Ovary (tissue), 9 donors: ENCODE measurements around the gene SUGCT. TPM values are rescaled to one million over a fixed set of nuclear protein-coding genes. Genes with fewer than 3 reads are reported as not detected.

Experiments
- DNase-seq, 5 donors: peaks; one replicate each; pipeline ENCODE4 v3.0.0-alpha.2; 2019 to 2020
- H3K27ac ChIP-seq, 2 donors: fragments of 200-600 bp; one replicate each; pipeline versions ENCODE4 v1.5.1 to v1.8.0; 2019 to 2022
- H3K27me3 ChIP-seq: fragments of 200-600 bp; one replicate; pipeline ENCODE4 v1.8.0; 2022
- H3K36me3 ChIP-seq: fragments of 200-600 bp; sonication (generic); one replicate; pipeline ENCODE4 v1.5.1; 2019
- H3K4me1 ChIP-seq: one replicate; pipeline ENCODE4 v1.8.1; 2013; ENCODE audit warnings: mild to moderate bottlenecking, moderate library complexity; ENCODE audit not compliant: insufficient read depth
- H3K4me3 ChIP-seq: fragments of 200-600 bp; sonication (generic); one replicate; pipeline ENCODE4 v1.5.1; 2017
- H3K9me3 ChIP-seq, 2 donors: fragments of 200-600 bp in 1 of 2; sonication (generic) in 1 of 2; one replicate each; pipeline versions ENCODE4 v1.5.1 to v1.8.1; 2013 to 2019; ENCODE audit warnings: mild to moderate bottlenecking in 1 of 2, moderate library complexity in 1 of 2
- EP300 ChIP-seq: sonication (generic); formaldehyde crosslinking; IDR thresholded peaks from one replicate; pipeline ENCODE4 v1.6.1; 2017; ENCODE audit warnings: antibody characterized with exemption
- POLR2A ChIP-seq: fragments of 450-650 bp; IDR thresholded peaks from one replicate; pipeline ENCODE4 v1.6.1; 2017; ENCODE audit warnings: antibody characterized with exemption, mild to moderate bottlenecking, moderate library complexity
- WGBS, 3 donors: extraction: QIAGEN DNeasy Blood & Tissue Kit in 1 of 3; methylation state at CpG; one replicate each; pipeline versions ENCODE4 v1.1.5 to v1.1.7; 2013 to 2017; 5-methylcytosine and 5-hydroxymethylcytosine counted together
- intact Hi-C, 4 donors: fragments of 100-400 bp; cut with DNase I; formaldehyde crosslinking; loops; one replicate each; pipeline versions ENCODE4 v1.11.0 to v1.15.1; 2022 to 2023
- polyA plus RNA-seq, 2 donors: library from polyadenylated mRNA; stranded (reverse); fragments of 200-250 nt in 1 of 2; fragments of 350-450 nt in 1 of 2; fragmentation: Illumina TruSeq in 1 of 2; extraction: RNeasy Lipid Tissue Mini Kit (QIAGEN cat#74804) in 1 of 2; gene quantifications; one replicate each; pipeline ENCODE4 v1.2.3, GENCODE V29; 2013 to 2014
- total RNA-seq, 7 donors: library from RNA; depleted of rRNA in 2 of 7; stranded (reverse); fragments of >200 nt in 2 of 7; fragmentation: NEBNext Ultra II Directional in 3 of 7; extraction: Animal tissue kit (Norgen Biotek cat#: 25700) in 3 of 7; gene quantifications; one replicate each; pipeline versions ENCODE4 v1.1.0 to v1.2.4, GENCODE V29; 2016 to 2023
- TF ChIP-seq, protein P1 (sequence below), 3 donors: fragments of 450-650 bp in 2 of 3; fragments of 200-600 bp in 1 of 3; IDR thresholded peaks; one replicate each; pipeline versions ENCODE4 v1.5.1 to v1.8.0; 2016 to 2022; ENCODE audit warnings: antibody characterized with exemption in 3 of 3, mild to moderate bottlenecking in 1 of 3
- donor health status: DM: no; HTN: no; CAD: no; lungs with moderate emphysema.
- donor health status: DM: no; HTN: no; CAD: no.
- donor health status: Bipolar disorder and iron deficiency.
- donor health status: DM: yes; HTN: yes; CAD: no.
- donor health status: DM: no; HTN: no; CAD: no.
- donor health status: DM: yes; HTN: yes; CAD: no.

Gene SUGCT
- total and polyA plus RNA-seq, 9 donors = 3.4 to 9.3 (median 7.8) TPM

- Histone ChIP-seq H3K27ac (no peak overlapping the region), H3K27me3 (no peaks in the 10 kb centered on the region), H3K4me3 (no peak overlapping the region), H3K9me3 (no peaks in the 10 kb centered on the region), H3K36me3 (no peaks in the 10 kb centered on the region), H3K4me1 (no peaks in the 10 kb centered on the region)
- 93 to 97% (median 95%) methylated on average over 3 of the region's 3 CpGs for WGBS, 3 donors
- TF ChIP-seq, protein P1, sequence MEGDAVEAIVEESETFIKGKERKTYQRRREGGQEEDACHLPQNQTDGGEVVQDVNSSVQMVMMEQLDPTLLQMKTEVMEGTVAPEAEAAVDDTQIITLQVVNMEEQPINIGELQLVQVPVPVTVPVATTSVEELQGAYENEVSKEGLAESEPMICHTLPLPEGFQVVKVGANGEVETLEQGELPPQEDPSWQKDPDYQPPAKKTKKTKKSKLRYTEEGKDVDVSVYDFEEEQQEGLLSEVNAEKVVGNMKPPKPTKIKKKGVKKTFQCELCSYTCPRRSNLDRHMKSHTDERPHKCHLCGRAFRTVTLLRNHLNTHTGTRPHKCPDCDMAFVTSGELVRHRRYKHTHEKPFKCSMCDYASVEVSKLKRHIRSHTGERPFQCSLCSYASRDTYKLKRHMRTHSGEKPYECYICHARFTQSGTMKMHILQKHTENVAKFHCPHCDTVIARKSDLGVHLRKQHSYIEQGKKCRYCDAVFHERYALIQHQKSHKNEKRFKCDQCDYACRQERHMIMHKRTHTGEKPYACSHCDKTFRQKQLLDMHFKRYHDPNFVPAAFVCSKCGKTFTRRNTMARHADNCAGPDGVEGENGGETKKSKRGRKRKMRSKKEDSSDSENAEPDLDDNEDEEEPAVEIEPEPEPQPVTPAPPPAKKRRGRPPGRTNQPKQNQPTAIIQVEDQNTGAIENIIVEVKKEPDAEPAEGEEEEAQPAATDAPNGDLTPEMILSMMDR (IDR thresholded peaks at IDR 0.05) = no peak
- no peak for TF ChIP-seq EP300
- TF ChIP-seq POLR2A = no peak
- DNase-seq = no peak
- intact Hi-C loops = no loop called here
Measured at GRCh38 chr7:40418983-40419382, 284.2 kb downstream of the SUGCT start.

- Histone ChIP-seq H3K9me3 (no peaks in the 10 kb centered on the region), H3K4me3 (no peak overlapping the region), H3K27ac (no peak overlapping the region), H3K4me1 (no peaks in the 10 kb centered on the region), H3K36me3 (no peaks in the 10 kb centered on the region), H3K27me3 (no peaks in the 10 kb centered on the region)
- WGBS, 3 donors = 0% methylated on average over 1 of the region's 1 CpG
- intact Hi-C loops = no loop called here
- DNase-seq = no peak
- TF ChIP-seq EP300 (no peak), POLR2A (no peak)
- TF ChIP-seq, protein P1 (IDR thresholded peaks at IDR 0.05) = no peak
Measured at GRCh38 chr7:40419806-40420205, 285.0 kb downstream of the SUGCT start.

DNA sequence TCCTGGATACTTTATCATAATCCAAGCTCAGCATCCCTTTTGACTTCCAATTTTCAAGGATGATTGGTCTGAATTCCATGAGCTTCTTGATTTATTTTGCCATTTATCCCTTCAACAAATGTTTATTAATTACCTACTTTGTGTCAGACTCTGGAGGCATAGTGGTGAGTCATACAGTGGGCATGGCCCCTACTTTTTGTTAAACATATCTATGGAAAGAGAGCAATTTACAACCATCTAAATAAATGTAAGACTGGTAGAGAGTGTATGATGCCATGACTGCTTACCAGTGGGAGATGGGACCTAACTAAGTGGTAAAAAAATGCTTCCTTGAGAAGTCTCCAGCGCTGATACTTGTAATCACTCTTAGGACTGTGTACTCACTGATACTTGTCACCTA lies 286.6 kb downstream of the SUGCT start:
- no peak overlapping the region for H3K4me3 ChIP-seq
- no peaks in the 10 kb centered on the region for H3K36me3 ChIP-seq
- no peaks in the 10 kb centered on the region for H3K9me3 ChIP-seq
- H3K27me3 ChIP-seq = no peaks in the 10 kb centered on the region
- TF ChIP-seq, protein P1 (IDR thresholded peaks at IDR 0.05) = no peak
- no peak for TF ChIP-seq POLR2A
- TF ChIP-seq EP300 = no peak
- WGBS, 3 donors = 91 to 98% (median 97%) methylated on average over 1 of the region's 1 CpG
- no peak for DNase-seq
- H3K4me1 ChIP-seq = no peaks in the 10 kb centered on the region
- H3K27ac ChIP-seq = no peak overlapping the region
- intact Hi-C loops = no loop called here

GRCh38 chr7:40425696-40426095 lies 290.9 kb downstream of the SUGCT start:
- H3K9me3 ChIP-seq = no peaks in the 10 kb centered on the region
- no peak for DNase-seq
- H3K36me3 ChIP-seq = no peaks in the 10 kb centered on the region
- 76 to 96% (median 96%) methylated on average over 2 of the region's 2 CpGs for WGBS, 3 donors
- no peak overlapping the region for H3K27ac ChIP-seq
- intact Hi-C loops = no loop called here
- no peaks in the 10 kb centered on the region for H3K27me3 ChIP-seq
- no peak overlapping the region for H3K4me3 ChIP-seq
- no peaks in the 10 kb centered on the region for H3K4me1 ChIP-seq
- no peak for TF ChIP-seq POLR2A
- TF ChIP-seq EP300 = no peak

GRCh38 chr7:40428421-40428820 lies 293.6 kb downstream of the SUGCT start:
- H3K27me3 ChIP-seq = no peaks in the 10 kb centered on the region
- TF ChIP-seq EP300 (no peak), POLR2A (no peak)
- TF ChIP-seq, protein P1 (IDR thresholded peaks at IDR 0.05) = no peak
- WGBS, 3 donors = 48 to 60% (median 49%) methylated on average over 1 of the region's 1 CpG
- intact Hi-C loops = no loop called here
- H3K36me3 ChIP-seq = no peaks in the 10 kb centered on the region
- H3K4me1 ChIP-seq = no peaks in the 10 kb centered on the region
- H3K9me3 ChIP-seq = no peaks in the 10 kb centered on the region
- H3K27ac ChIP-seq = no peak overlapping the region
- no peak for DNase-seq
- no peak overlapping the region for H3K4me3 ChIP-seq
